GM21619 (cell line): Measurements from ENCODE around the gene MED9.

Source experiments
- ATAC-seq: cut with Tn5 transposase; IDR thresholded peaks from one replicate; pipeline ENCODE4 v1.9.1; 2021; ENCODE audit not compliant: unreplicated experiment

The MED9 gene

DNA sequence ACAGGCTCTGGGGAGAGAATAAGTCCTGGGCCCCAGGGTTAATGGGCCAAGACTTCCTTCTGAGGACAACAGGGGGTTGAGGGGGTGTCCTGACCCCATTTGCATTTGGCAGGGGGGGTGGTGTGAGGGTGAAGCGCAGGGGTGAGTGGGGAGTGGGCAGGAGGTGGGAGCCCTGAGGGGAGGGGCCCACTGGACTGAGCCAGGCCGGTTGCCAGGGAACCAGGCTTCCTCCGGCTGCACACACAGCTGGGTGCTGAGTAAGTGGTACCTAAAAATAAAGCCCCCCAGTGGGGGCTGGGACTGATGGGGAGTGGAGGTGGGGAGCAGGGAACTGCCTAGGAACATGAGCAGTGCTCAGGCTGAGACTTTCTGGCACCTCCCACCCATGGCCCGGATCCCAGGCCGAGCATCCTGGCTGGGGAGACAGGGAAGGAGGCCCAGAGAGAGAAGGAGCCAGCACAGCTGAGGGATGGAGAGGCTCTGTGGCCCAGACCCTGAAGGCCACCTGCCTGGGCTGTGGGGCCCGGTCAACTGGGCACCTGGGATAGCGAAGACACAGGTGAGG lies 26.8 kb downstream of the MED9 start:
- ATAC-seq: no peak

- ATAC-seq: no peak
Observed at GRCh38 chr17:17504341-17505140, 27.7 kb downstream of the MED9 start.

DNA sequence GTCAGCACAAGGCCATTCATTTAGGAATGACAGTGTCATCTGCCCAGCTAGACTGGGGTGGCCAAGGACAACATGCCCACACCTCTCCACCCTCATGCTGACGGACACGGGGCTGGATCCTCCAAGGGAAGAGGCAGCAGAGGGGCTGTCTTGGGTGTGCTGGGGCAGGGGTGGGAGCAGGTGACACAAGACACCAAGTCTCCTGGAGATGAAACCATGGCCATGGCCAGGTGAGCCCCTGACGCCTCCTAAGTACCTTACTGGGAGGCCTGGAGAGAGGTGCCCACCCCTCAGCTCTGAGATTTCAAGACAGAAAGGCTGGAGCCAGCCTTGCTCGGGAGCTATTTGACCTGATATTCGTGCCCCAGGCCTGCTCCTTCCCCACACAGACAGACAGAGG lies 28.4 kb downstream of the MED9 start:
- ATAC-seq: no peak

GRCh38 chr17:17505610-17506171 lies 28.9 kb downstream of the MED9 start:
- no peak for ATAC-seq

GRCh38 chr17:17506181-17506741 lies 29.5 kb downstream of the MED9 start:
- no peak for ATAC-seq

DNA sequence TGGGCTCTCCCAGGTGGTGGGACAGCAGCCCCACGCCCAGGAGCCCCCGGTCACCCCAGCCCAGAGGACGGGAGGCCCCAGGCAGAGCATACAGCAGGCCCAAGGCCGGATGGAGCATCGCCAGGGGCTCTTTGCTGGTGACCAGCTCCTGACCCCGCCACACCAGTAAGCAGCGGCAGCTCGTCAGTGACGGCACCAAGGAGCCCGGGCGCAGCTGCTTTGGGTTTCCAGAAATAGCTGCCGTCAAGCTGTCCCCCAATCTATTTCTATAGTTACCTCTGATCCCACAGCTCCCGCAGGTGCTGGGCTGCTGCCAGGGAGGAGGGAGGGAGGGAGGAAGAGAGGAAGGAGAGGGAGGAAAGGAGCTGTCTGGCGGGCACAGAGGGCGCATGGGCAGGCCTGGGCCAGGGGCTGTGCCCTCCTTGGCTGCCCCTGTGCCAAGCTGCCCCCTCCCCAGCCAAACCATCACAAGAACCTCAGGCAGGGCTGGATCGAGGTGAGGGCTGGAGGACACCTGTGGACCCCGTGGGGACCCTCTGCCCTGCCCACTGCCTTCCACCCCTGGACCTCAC lies 30.2 kb downstream of the MED9 start:
- ATAC-seq: no peak

DNA sequence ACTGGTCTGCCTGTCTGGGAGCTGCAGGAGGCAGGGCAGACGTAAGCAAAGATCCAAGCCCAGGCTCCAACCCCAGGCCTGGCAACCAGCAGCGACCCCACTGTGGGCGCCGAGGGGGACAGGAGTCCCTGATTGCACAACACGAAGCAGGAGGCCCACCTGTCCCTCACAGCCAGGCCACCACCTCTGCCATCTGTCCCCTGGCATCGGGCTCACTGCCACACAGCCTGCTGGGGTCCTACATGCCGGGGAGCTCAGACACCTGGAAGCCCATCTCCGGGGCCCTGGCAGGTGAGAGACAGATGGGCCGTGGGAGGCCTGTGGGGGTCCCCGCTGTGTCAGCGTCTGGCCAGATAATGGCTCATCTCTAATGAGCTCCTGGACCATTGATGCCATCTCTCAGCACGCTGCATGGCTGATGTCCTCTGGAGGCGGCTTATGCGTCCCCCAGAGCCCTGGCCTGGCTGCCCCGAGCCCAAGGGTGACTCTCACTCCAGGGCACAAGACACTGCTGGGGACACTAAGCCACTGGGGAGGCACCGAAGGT lies 30.7 kb downstream of the MED9 start:
- ATAC-seq: no peak

DNA sequence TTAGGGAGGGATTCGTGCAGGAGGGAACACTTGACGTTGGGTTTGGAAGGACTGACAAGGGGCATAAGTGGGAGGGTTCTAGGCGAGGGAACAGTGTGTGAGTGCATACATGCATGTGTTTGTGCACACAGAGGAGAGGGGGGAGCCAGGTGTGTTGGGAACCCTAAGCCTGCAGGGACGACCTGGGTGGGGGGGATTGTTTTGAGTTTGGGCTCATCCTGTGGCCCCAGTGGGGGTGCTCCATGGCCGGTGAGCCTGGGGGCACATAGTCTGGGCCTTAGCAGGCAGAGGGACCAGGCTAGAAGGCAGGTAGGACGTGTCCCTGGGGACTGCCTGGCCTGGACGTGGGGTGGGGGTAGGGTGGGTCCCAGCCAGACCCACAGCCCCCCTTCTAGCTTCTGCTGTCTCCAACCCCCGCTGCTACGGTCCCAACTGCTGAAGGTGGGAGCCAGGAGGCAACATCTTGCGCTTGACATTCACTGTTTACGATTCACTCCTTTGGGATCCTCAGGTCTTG lies 31.3 kb downstream of the MED9 start:
- no peak for ATAC-seq

DNA sequence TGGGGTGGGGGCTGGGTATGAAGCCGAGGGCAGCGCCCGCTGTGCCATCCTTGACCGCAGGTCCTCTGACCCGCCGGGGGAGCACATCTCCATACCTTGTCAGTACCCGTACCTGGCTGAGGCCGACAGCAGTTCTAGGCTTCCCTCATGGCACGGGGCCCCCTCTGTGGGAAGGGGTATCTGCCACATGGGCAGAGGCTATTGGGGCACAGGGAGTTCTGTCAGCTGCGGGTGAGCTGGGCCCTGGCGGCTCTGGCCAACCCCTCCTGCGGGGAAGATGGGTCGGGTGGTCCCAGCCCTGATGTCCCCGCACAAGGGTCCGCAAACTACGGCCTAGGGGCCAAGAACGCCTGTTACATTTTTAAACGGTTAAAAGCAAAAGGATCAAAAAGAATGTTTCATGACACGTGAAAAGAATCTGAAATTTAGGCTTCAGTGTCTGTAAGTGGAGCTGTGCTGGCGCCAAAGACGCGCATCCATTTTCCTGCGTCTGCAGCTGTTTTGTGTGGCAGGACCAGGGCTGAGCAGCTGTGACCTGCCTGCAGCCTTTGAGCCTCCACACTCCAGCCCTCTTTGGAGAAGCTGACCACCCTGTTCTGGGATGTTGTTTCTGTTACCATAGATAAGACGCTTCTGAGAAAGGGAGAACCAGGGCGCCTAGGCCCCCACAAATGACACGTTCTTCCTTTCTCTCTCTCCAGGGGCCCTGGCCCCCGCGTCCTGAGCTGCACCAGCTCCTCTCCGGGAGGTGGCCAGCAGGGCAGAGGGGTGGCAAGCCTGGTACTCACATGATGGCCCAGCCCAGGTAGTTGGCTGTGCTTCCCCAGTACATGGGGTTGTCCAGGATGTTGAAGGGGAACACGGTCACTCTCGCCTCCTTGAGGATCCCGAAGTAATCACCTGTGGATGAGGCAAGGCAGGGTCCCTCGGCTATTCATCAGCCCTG lies 32.1 kb downstream of the MED9 start:
- no peak for ATAC-seq

- ATAC-seq: no peak
Observed at GRCh38 chr17:17509601-17510425, 33.0 kb downstream of the MED9 start.

DNA sequence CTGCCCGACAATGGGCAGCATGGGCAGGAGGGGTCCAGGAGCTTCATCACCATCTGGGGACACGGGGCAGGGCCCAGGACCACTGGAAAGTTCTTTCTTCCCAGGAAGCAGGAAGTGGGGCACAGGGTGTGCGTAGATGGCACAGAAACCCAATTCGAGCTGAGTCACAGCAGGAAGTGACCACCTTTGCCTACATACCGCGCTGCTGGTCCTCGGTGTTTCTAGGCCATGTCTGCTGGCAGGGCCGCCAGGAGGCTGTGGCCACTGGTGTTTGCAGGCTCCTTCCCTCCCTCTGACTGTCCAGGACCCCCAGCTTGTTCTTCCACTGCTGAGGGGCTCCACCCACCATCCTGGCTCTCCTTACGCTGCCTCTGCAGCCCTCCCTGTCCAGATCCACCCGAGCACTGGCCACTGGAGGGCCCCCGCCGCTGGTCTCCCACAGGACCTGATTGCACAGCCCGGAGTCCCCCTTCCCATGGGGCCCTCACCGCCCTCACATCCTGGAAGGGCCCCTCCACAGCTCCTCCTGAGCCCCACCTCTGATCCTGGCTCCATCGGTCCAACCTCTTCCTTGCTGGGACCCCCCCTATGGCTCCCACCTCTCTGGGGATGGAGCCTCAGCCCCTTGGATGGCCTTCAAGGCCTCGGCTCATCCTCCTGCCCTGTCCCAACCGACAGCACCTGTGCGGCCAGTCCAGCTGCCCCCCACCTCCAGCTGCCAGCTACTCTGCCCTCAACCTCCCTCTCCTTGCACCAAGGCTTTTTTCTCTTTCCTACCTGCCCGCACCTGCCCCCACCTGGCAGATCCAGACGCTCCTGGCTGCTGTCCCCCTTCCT lies 33.9 kb downstream of the MED9 start:
- ATAC-seq: no peak

- ATAC-seq: no peak
Observed at GRCh38 chr17:17511293-17511741, 34.5 kb downstream of the MED9 start.

GRCh38 chr17:17511881-17512858 lies 35.4 kb downstream of the MED9 start:
- ATAC-seq: no peak

DNA sequence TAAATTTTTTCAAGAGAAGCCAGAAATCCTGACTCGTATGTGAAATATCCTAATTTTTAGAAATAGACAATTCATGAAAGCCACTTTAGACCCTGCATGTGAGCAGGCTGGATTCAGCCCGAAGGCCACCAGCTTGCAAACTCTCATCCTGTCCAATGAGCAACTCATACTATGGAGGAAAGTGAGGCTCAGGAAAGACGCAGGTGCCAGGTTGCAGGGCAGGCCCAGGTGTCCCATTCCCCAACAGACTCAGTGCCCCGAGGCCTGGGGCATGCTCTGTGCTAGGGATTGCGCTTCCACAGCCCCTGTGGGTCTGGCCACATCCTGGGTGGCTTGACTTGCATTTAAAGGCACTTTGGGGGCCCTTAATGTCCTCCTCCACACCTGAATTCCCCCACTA lies 36.1 kb downstream of the MED9 start:
- no peak for ATAC-seq

- ATAC-seq: no peak
Observed at GRCh38 chr17:17513626-17514025, 36.8 kb downstream of the MED9 start.

DNA sequence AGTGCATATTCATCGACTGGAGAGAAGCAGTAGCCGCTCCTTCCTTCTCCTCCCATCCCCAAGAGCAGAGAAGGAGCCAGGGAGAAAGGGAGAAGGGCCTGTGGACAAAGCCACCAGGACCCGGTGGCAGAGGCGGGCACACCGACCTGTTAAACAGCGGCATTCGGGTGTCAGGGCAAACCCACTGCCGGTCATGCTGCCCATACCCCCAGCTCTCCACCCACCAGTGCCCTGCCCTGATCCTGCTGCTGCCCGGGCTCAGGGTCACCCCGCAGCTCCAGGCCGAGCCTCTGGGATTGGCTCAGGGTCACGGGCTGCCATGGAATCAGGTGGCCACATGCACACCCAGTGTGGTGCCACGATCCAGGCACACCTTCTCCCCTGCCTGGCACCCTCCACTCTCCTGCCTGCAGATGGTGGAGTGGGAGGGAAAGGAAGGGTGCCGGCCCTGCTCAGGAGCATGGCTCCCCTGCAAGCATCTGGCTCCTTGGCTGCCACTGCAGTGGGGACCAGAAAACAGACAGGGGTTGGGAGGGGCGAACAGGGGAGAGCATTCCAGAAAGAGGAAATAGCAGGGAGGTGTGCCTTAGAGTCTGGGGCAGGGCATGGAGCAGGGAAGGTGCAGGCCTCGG lies 37.7 kb downstream of the MED9 start:
- ATAC-seq: no peak
